Activated T-helper 2 cell treated with anti-CD3 and anti-CD28 coated beads, Interferon-gamma antibody, Interleukin-2, Interleukin-4, amounts not matched to agents 10 μg/mL and 5 μg/mL and 100 μg/mL, durations not matched to agents 14 hours and 24 hours and 36 hours (primary cell): ENCODE measurements around the gene ARID1A. TPM values are rescaled to one million over a fixed set of nuclear protein-coding genes. Genes with fewer than 3 reads are reported as not detected.
"Not testable (repeated sequence)": the region's sequence is repeated elsewhere in the genome, so short reads cannot be mapped to it uniquely, and the experiment has no call there.

Experiments used
- DNase-seq: peaks from one replicate; pipeline ENCODE4 v3.0.0; 2021; ENCODE audit warnings: low spot score
- H3K27ac Mint-ChIP-seq: one replicate; pipeline ENCODE4 v1.8.0; 2021; ENCODE audit warnings: mixed read lengths
- H3K27me3 Mint-ChIP-seq: one replicate; pipeline ENCODE4 v1.8.0; 2021; ENCODE audit warnings: low read depth, mixed read lengths
- H3K36me3 Mint-ChIP-seq: one replicate; pipeline ENCODE4 v1.8.0; 2021; ENCODE audit warnings: low read depth, mixed read lengths
- H3K4me1 Mint-ChIP-seq: one replicate; pipeline ENCODE4 v1.8.0; 2021; ENCODE audit warnings: low read depth, mixed read lengths
- H3K4me3 Mint-ChIP-seq: one replicate; pipeline ENCODE4 v1.8.0; 2021; ENCODE audit warnings: low read depth, mild to moderate bottlenecking, moderate library complexity, mixed read lengths
- H3K9me3 Mint-ChIP-seq: one replicate; pipeline ENCODE4 v1.8.0; 2021; ENCODE audit warnings: mixed read lengths
- intact Hi-C: fragments of 100-400 bp; cut with micrococcal nuclease; formaldehyde crosslinking; loops from one replicate; pipeline ENCODE4 v1.15.1; 2023
- total RNA-seq: library from RNA; stranded (reverse); gene quantifications from 2 replicates; pipeline ENCODE4 v1.2.3, GENCODE V29; 2022

ARID1A gene
- total RNA-seq, 1 donor from 2014 or later: 109 TPM

DNA sequence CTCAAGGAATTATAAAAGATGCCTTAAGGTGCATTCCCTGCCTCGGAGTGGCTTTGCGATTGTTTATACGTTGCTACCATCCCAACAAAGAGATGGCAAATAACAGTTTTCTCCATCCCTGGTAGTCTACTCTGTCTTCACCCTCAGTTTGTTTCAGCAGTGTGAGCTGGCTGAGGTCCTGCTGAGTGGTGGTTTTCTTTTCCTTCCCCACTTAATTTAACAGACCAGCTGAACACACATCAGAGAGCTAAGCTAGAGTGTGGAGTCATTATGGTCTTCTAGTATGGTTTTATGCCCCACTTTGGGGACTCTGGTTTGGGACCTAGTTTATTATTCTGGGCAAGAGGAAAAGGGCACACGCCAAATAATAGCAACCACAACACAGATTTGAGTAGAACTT is 94.1 kb downstream of the ARID1A start:
- intact Hi-C loops: loop anchor here (1.0 to 2.0 kb wide), 8 partner anchors 43 to 289 kb away; no protein-coding TSS in a partner anchor
- H3K27me3 Mint-ChIP-seq: no peaks in the 10 kb centered on the region
- peak overlapping the region; percentile 74 for H3K4me3 Mint-ChIP-seq
- peak overlapping the region; percentile 96 for H3K27ac Mint-ChIP-seq
- H3K9me3 Mint-ChIP-seq: no peaks in the 10 kb centered on the region
- peaks cover 37% of the 10 kb centered on the region for H3K36me3 Mint-ChIP-seq
- peaks cover 58% of the 10 kb centered on the region for H3K4me1 Mint-ChIP-seq
- DNase-seq: no peak

DNA sequence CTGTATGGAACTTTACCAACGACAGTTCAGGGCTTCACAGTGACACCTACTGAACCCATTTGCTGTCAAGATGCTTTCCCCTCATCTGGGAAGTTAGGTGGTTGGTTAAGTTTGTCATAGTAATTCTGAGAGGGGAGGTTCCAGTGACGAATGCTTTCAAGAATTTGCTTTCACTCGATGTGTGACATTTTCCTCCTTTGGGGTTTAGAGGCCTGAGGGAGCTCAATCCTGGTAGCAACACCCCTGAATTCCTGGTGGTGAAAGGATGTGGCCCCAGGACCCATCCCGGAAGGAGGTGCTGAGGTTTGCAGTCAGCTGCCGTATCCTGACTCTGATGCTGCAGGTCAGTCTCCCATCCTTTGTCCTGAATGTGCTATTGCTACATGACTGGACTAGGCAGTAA is 94.7 kb downstream of the ARID1A start:
- peak overlapping the region; percentile 74 for H3K4me3 Mint-ChIP-seq
- H3K27me3 Mint-ChIP-seq: no peaks in the 10 kb centered on the region
- peaks cover 43% of the 10 kb centered on the region for H3K36me3 Mint-ChIP-seq
- DNase-seq: no peak
- intact Hi-C loops: loop anchor here (1.0 kb wide), 5 partner anchors 46 to 249 kb away; no protein-coding TSS in a partner anchor
- peaks cover 54% of the 10 kb centered on the region for H3K4me1 Mint-ChIP-seq
- no peaks in the 10 kb centered on the region for H3K9me3 Mint-ChIP-seq
- H3K27ac Mint-ChIP-seq: peak overlapping the region; percentile 96

DNA sequence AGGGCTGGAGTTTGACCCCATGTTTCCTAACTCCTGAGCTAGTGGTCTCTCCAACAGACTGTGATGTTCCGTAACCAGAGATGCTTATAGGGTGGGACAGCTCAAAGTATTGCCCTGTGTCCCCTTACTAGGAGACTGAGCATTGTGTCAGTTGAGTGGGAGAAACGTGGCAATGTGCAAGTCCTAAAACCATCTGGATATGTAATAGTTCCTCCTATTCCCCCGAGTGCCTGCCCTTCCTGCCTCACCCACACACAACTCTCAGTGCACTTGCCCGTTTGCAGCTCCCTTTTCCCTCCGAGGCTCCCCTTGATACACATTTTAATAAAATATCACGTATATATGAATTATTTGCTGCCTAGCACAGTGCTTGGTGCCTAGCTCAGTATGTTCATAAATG is 95.3 kb downstream of the ARID1A start:
- peak overlapping the region; percentile 74 for H3K4me3 Mint-ChIP-seq
- no peak for DNase-seq
- intact Hi-C loops: no loop called here
- peaks cover 44% of the 10 kb centered on the region for H3K36me3 Mint-ChIP-seq
- peak overlapping the region; percentile 96 for H3K27ac Mint-ChIP-seq
- no peaks in the 10 kb centered on the region for H3K27me3 Mint-ChIP-seq
- no peaks in the 10 kb centered on the region for H3K9me3 Mint-ChIP-seq
- H3K4me1 Mint-ChIP-seq: peaks cover 48% of the 10 kb centered on the region

GRCh38 chr1:26791626-26792025 is 95.8 kb downstream of the ARID1A start:
- intact Hi-C loops: no loop called here
- H3K4me3 Mint-ChIP-seq: peak overlapping the region; percentile 74

DNA sequence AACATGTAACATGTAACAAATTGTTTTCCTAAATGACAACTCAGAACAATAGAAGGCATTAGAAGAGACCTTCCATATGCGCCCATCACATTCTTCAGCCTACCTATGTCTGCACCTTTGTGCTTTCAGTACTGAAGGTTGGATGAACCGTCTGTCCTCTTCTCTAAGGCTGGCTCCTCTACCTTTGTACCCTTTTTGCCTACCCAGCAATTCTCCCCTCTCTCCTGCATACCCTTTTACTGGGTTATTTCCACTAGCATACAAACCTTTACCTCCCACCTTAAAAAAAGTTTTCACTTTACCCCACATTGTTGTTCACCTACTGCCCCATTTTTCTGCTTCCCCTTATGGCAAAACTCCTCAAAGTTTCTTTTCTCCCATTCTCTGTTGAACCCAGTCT is 97.1 kb downstream of the ARID1A start:
- no peaks in the 10 kb centered on the region for H3K9me3 Mint-ChIP-seq

More at GRCh38 chr1:26791626-26792025, 95.8 kb downstream of the ARID1A start:
- no peaks in the 10 kb centered on the region for H3K9me3 Mint-ChIP-seq
- peak overlapping the region; percentile 96 for H3K27ac Mint-ChIP-seq
- H3K36me3 Mint-ChIP-seq: peaks cover 49% of the 10 kb centered on the region
- H3K4me1 Mint-ChIP-seq: peaks cover 43% of the 10 kb centered on the region
- DNase-seq: no peak
- H3K27me3 Mint-ChIP-seq: no peaks in the 10 kb centered on the region

DNA sequence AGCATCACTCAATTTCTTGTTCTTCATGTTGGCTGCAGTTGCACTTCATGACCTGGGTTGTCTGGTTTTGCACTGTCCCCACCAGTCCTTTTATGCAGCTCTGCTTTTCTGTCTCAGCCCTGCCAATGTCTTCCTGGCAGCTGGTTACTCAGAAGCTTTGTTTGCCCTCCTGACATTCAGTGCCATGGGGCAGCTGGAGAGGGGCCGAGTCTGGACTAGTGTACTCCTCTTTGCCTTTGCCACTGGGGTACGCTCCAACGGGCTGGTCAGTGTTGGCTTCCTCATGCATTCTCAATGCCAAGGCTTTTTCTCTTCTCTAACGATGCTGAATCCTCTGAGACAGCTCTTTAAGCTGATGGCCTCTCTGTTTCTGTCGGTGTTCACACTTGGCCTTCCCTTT is 98.6 kb downstream of the ARID1A start:
- Mint-ChIP-seq H3K36me3 (peaks cover 61% of the 10 kb centered on the region), H3K9me3 (no peaks in the 10 kb centered on the region), H3K4me3 (no peak overlapping the region), H3K4me1 (peaks cover 43% of the 10 kb centered on the region), H3K27ac (no peak overlapping the region), H3K27me3 (no peaks in the 10 kb centered on the region)
- no peak for DNase-seq
- intact Hi-C loops: no loop called here

More for the DNA sequence above, 97.1 kb downstream of the ARID1A start:
- Mint-ChIP-seq H3K36me3 (peaks cover 57% of the 10 kb centered on the region), H3K27me3 (no peaks in the 10 kb centered on the region), H3K27ac (peak overlapping the region; percentile 8), H3K4me1 (peaks cover 40% of the 10 kb centered on the region), H3K4me3 (no peak overlapping the region)
- intact Hi-C loops: no loop called here
- DNase-seq: no peak

DNA sequence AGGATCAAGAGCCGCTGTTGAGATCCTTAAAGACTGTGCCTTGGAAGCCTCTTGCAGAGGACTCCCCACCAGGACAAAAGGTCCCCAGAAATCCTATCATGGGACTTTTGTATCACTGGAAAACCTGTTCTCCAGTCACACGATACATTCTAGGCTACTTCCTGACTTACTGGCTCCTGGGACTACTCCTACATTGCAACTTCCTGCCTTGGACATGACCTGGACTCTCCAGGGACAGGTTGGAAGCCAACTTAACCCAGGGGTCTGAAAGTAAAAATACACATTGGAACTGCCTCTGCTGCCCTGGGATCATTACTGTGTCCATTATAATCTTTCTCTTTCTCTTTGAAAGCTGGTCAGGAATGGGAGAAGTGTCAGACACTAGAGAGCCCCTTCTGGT is 101.8 kb downstream of the ARID1A start:
- Mint-ChIP-seq H3K27me3 (no peaks in the 10 kb centered on the region), H3K9me3 (no peaks in the 10 kb centered on the region), H3K4me1 (peaks cover 42% of the 10 kb centered on the region), H3K4me3 (no peak overlapping the region), H3K27ac (peak overlapping the region; percentile 73), H3K36me3 (peaks cover 63% of the 10 kb centered on the region)
- intact Hi-C loops: no loop called here
- no peak for DNase-seq

GRCh38 chr1:26799479-26800142 is 103.8 kb downstream of the ARID1A start:
- Mint-ChIP-seq H3K27ac (peak overlapping the region; percentile 81), H3K36me3 (peaks cover 44% of the 10 kb centered on the region), H3K9me3 (no peaks in the 10 kb centered on the region), H3K4me1 (peaks cover 36% of the 10 kb centered on the region), H3K4me3 (no peak overlapping the region), H3K27me3 (no peaks in the 10 kb centered on the region)
- intact Hi-C loops: no loop called here
- DNase-seq: no peak

DNA sequence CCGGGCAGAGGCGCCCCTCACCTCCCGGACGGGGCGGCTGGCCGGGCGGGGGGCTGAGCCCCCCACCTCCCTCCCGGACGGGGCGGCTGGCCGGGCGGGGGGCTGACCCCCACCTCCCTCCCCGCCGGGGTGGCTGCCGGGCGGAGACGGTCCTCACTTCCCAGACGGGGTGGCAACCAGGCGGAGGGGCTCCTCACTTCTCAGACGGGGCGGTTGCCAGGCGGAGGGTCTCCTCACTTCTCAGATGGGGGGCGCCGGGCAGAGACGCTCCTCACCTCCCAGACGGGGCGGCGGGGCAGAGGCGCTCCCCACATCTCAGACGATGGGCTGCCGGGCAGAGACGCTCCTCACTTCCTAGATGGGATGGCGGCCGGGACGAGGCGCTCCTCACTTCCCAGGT is 108.1 kb downstream of the ARID1A start:
- Mint-ChIP-seq H3K36me3 (peaks cover 24% of the 10 kb centered on the region), H3K4me1 (peaks cover 35% of the 10 kb centered on the region)
- DNase-seq, H3K4me3 Mint-ChIP-seq, intact Hi-C loops, H3K27ac Mint-ChIP-seq, H3K27me3 Mint-ChIP-seq, H3K9me3 Mint-ChIP-seq: not testable (repeated sequence)

GRCh38 chr1:26810105-26810504 is 114.3 kb downstream of the ARID1A start:
- intact Hi-C loops: loop anchor here (2.0 to 5.0 kb wide), 2 partner anchors 19 to 67 kb away; no protein-coding TSS in a partner anchor
- H3K4me3 Mint-ChIP-seq: not testable (repeated sequence)

DNA sequence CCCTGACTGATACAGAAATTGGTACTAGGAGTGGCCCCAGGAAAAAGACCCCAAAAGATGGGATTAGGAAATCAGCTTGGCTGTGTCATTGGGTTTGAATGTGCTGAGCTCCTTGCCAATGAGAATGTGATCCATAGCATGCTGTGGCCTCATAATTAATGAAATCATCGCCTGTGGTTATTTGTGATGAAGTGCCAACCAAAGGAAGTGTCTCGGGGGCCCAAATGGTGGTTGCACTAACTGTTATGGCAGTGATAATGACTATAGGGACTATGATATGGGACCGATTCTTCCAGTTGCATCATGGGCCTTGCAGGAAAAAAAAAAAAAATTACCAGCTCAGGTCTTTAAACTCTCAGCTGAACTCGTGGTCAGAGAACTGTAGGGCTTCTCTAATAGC is 115.2 kb downstream of the ARID1A start:
- Mint-ChIP-seq H3K36me3 (no peaks in the 10 kb centered on the region), H3K4me1 (peaks cover 17% of the 10 kb centered on the region), H3K4me3 (no peak overlapping the region), H3K27ac (no peak overlapping the region), H3K9me3 (no peaks in the 10 kb centered on the region), H3K27me3 (no peaks in the 10 kb centered on the region)
- intact Hi-C loops: loop anchor here (2.0 to 5.0 kb wide), 2 partner anchors 18 to 66 kb away; no protein-coding TSS in a partner anchor
- no peak for DNase-seq

More at GRCh38 chr1:26810105-26810504, 114.3 kb downstream of the ARID1A start:
- not testable (repeated sequence) for H3K9me3 Mint-ChIP-seq, H3K36me3 Mint-ChIP-seq, H3K27ac Mint-ChIP-seq, H3K27me3 Mint-ChIP-seq
- DNase-seq: peak; percentile 68
- peaks cover 20% of the 10 kb centered on the region for H3K4me1 Mint-ChIP-seq

DNA sequence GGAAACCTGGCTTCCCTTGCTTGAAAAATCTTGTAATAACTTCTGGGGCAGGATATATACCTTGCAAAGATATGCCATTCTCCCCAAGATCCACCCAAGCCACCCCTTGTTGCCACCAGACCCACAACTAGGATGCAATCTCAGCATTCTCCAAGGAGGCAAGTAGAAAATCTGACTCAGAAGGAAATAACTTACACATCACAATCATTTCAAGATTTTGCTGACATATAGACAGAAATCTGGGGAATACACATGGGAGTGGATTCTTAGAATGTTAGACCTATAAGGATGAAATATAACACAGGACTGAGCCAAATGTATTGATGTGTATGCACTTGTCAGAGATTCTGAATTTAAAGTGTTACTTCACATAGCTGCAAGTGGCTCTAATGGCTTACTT is 115.9 kb downstream of the ARID1A start:
- Mint-ChIP-seq H3K4me3 (no peak overlapping the region), H3K27me3 (no peaks in the 10 kb centered on the region), H3K4me1 (peaks cover 17% of the 10 kb centered on the region), H3K27ac (peak overlapping the region; percentile 26), H3K9me3 (no peaks in the 10 kb centered on the region), H3K36me3 (no peaks in the 10 kb centered on the region)
- DNase-seq: no peak
- intact Hi-C loops: loop anchor here (2.0 to 5.0 kb wide), 2 partner anchors 17 to 66 kb away; no protein-coding TSS in a partner anchor

DNA sequence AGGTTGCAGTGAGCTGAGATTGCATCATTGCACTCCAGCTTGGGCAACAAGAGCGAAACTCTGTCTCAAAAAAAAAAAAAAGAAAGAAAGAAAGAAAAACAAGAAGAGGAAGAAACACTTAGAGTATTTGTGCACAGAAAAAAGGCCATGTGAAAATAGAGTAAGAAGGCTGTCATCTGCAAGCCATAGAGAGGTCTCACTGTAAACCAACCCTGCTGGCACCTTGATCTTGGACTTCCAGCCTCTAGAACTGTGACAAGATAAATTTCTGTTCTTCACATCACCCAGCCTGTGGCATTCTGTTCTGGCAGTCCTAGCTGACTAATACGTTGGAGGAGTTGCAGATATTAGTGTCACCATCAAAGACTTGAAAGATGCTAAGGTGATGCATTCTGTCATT is 118.6 kb downstream of the ARID1A start:
- Mint-ChIP-seq H3K9me3 (no peaks in the 10 kb centered on the region), H3K27ac (no peak overlapping the region), H3K4me3 (no peak overlapping the region), H3K27me3 (no peaks in the 10 kb centered on the region), H3K36me3 (no peaks in the 10 kb centered on the region), H3K4me1 (peaks cover 15% of the 10 kb centered on the region)
- no peak for DNase-seq
- intact Hi-C loops: loop anchor here (5.0 kb wide), 1 partner anchor 63 kb away; no protein-coding TSS in a partner anchor
